ENCODE results near the gene CTRB1. TPM values are rescaled to one million over a fixed set of nuclear protein-coding genes. Genes with fewer than 3 reads are reported as not detected.

CTRB1 gene
- total and polyA plus RNA-seq, 2 of the 13 experiments (the other 11 are each of a cell fraction or from before 2014, with no cell fraction given), result not detected

GRCh38 chr16:75264999-75265910, 46.5 kb downstream of the CTRB1 start (continued):
- TF ChIP-seq ZNF737 (CRISPR knock-in tag; IDR thresholded peaks at IDR 0.05; ENCODE audit: borderline replicate concordance), result no peak; the same call in 1 of the 2 replicates
- TF ChIP-seq SRSF9 (IDR thresholded peaks at IDR 0.05; ENCODE audit: borderline replicate concordance, insufficient read depth, low read depth, low read length, poor library complexity, severe bottlenecking), result no peak
- TF ChIP-seq ZNF616 (CRISPR knock-in tag; IDR thresholded peaks at IDR 0.05; ENCODE audit: low read depth), result no peak
- no peak for TF ChIP-seq ZNF224 (CRISPR knock-in tag; IDR thresholded peaks at IDR 0.05)
- TF ChIP-seq LRRFIP1 (CRISPR knock-in tag; conservative IDR thresholded peaks at IDR 0.05), result no peak
- TF ChIP-seq, protein P1, sequence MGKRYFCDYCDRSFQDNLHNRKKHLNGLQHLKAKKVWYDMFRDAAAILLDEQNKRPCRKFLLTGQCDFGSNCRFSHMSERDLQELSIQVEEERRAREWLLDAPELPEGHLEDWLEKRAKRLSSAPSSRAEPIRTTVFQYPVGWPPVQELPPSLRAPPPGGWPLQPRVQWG (CRISPR knock-in tag; IDR thresholded peaks at IDR 0.05; ENCODE audit: borderline replicate concordance, low read depth), result no peak
- TF ChIP-seq, protein P2, sequence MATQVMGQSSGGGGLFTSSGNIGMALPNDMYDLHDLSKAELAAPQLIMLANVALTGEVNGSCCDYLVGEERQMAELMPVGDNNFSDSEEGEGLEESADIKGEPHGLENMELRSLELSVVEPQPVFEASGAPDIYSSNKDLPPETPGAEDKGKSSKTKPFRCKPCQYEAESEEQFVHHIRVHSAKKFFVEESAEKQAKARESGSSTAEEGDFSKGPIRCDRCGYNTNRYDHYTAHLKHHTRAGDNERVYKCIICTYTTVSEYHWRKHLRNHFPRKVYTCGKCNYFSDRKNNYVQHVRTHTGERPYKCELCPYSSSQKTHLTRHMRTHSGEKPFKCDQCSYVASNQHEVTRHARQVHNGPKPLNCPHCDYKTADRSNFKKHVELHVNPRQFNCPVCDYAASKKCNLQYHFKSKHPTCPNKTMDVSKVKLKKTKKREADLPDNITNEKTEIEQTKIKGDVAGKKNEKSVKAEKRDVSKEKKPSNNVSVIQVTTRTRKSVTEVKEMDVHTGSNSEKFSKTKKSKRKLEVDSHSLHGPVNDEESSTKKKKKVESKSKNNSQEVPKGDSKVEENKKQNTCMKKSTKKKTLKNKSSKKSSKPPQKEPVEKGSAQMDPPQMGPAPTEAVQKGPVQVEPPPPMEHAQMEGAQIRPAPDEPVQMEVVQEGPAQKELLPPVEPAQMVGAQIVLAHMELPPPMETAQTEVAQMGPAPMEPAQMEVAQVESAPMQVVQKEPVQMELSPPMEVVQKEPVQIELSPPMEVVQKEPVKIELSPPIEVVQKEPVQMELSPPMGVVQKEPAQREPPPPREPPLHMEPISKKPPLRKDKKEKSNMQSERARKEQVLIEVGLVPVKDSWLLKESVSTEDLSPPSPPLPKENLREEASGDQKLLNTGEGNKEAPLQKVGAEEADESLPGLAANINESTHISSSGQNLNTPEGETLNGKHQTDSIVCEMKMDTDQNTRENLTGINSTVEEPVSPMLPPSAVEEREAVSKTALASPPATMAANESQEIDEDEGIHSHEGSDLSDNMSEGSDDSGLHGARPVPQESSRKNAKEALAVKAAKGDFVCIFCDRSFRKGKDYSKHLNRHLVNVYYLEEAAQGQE (IDR thresholded peaks at IDR 0.05; ENCODE audit: borderline replicate concordance in 1 of 2, low read depth in 1 of 2, low read length in 2 of 2), result no peak
- TF ChIP-seq SAFB2 (CRISPR knock-in tag; IDR thresholded peaks at IDR 0.05; ENCODE audit: borderline replicate concordance, low read depth), result no peak
- TF ChIP-seq SNAPC2 (CRISPR knock-in tag; IDR thresholded peaks at IDR 0.05), result no peak
- TF ChIP-seq SOX5 (CRISPR knock-in tag; IDR thresholded peaks at IDR 0.05; ENCODE audit: borderline replicate concordance), result no peak
- TF ChIP-seq GLMP (CRISPR knock-in tag; IDR thresholded peaks at IDR 0.05; ENCODE audit: borderline replicate concordance), result no peak
- TF ChIP-seq PHF20 (CRISPR knock-in tag; IDR thresholded peaks at IDR 0.05), result no peak
- TF ChIP-seq PRDM10 (CRISPR knock-in tag; IDR thresholded peaks at IDR 0.05; ENCODE audit: low read depth), result no peak
- TF ChIP-seq ZNF879 (CRISPR knock-in tag; IDR thresholded peaks at IDR 0.05), result no peak
- TF ChIP-seq ZNF256 (CRISPR knock-in tag; conservative IDR thresholded peaks at IDR 0.05), result 0 out of 2 replicates have a peak, but pooled peaks have one; percentile 9
- no peak for TF ChIP-seq JARID2 (CRISPR knock-in tag; IDR thresholded peaks at IDR 0.05; ENCODE audit: insufficient replicate concordance)
